ENCODE data around the gene CLEC4D.

Gene CLEC4D

DNA sequence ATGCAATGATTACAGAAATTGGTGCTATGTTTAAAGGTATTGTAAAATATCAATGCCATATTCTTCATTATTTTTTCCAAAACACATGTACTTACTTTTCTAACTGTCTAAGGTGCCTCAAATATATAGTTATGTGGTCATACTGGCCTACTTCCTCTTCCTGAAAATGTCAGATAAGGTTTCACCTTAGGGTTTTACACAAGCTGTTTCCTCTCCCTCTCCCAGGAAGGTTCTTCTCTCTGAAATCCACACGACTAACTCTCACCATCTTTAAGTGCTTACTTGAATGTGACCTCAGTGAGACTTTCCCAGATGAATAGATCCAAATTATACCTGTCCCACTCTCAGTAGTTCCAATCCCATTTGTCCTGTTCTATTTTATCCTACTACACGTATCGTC, 11.6 kb upstream of the CLEC4D start:
- H3K9me3 Mint-ChIP-seq, result no peaks in the 10 kb centered on the region
- no peak overlapping the region for H3K4me3 Mint-ChIP-seq
- peaks cover under 1% of the 10 kb centered on the region for H3K27me3 Mint-ChIP-seq (ENCODE audit: low read depth)
- no peak overlapping the region for H3K27ac Mint-ChIP-seq
- H3K36me3 Mint-ChIP-seq (ENCODE audit: low read depth), result no peaks in the 10 kb centered on the region
- no peaks in the 10 kb centered on the region for H3K4me1 Mint-ChIP-seq
- TF ChIP-seq, protein P1, sequence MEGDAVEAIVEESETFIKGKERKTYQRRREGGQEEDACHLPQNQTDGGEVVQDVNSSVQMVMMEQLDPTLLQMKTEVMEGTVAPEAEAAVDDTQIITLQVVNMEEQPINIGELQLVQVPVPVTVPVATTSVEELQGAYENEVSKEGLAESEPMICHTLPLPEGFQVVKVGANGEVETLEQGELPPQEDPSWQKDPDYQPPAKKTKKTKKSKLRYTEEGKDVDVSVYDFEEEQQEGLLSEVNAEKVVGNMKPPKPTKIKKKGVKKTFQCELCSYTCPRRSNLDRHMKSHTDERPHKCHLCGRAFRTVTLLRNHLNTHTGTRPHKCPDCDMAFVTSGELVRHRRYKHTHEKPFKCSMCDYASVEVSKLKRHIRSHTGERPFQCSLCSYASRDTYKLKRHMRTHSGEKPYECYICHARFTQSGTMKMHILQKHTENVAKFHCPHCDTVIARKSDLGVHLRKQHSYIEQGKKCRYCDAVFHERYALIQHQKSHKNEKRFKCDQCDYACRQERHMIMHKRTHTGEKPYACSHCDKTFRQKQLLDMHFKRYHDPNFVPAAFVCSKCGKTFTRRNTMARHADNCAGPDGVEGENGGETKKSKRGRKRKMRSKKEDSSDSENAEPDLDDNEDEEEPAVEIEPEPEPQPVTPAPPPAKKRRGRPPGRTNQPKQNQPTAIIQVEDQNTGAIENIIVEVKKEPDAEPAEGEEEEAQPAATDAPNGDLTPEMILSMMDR (IDR thresholded peaks at IDR 0.05; ENCODE audit: unreplicated experiment in 3 of 3), result no peak

DNA sequence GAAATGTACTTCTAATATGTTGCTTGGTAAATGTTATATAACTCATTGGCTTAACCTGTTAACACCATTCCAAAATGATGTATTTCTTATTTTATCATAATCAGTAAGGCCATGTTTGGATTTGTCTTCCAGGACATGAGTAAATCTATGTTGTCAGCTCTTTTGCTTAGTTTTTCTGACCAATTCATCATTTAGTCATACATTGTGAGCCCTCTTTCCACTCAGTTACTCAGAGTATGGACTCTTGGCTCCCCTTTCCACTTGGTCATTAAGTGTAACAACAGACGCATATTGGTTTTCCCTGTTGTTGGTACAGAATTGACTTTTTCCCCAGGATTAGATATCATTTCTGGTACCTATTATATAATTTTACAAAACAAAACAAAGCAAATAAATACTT, 9.0 kb upstream of the CLEC4D start:
- Mint-ChIP-seq H3K27me3 (ENCODE audit: low read depth) (peaks cover 3% of the 10 kb centered on the region), H3K4me3 (no peak overlapping the region), H3K27ac (no peak overlapping the region), H3K4me1 (no peaks in the 10 kb centered on the region), H3K36me3 (ENCODE audit: low read depth) (no peaks in the 10 kb centered on the region), H3K9me3 (no peaks in the 10 kb centered on the region)
- TF ChIP-seq, protein P1 (IDR thresholded peaks at IDR 0.05; ENCODE audit: unreplicated experiment in 3 of 3), result no peak

DNA sequence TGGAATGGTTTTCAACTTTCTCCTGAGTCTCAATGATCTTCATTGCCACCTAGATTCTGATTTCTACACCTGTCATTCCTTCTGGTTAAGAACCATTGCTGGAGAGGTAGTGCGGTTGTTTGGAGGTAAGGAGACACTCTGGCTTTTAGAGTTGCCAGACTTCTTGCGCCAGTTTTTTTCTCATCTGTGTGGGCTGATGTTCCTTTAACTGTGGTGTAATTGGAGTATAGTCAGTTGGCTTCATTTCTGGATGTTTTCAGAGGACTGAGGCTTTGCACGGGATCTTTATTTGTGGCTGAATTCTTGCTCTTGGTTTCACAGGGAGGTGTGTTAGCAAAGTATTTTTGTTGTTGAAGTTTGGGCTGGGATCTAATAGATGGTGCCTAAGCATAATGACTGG, 5.7 kb upstream of the CLEC4D start:
- no peaks in the 10 kb centered on the region for H3K36me3 Mint-ChIP-seq (ENCODE audit: low read depth)

DNA sequence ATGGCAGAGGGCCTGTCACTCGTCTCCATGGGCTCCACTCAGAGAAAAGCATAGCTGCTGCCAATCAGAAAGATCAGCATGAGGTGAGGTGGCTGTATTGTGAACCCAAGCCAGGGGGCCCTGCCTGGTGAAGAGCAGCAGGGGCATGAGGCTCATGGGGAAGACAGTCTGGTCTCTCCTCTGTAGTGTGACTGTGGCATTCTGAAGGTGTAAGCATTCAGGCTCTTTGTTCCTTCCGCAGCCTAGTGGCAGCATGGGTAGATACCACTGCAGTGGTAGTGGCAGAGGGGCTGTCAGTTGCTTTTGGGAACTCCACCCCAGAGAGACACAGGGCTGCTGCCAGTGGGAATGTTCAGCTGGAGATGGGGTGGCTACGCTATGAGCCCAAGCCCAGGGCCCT, 5.1 kb upstream of the CLEC4D start:
- Mint-ChIP-seq H3K9me3 (no peaks in the 10 kb centered on the region), H3K36me3 (ENCODE audit: low read depth) (no peaks in the 10 kb centered on the region), H3K27me3 (ENCODE audit: low read depth) (peaks cover 3% of the 10 kb centered on the region), H3K4me3 (no peak overlapping the region), H3K4me1 (peaks cover 5% of the 10 kb centered on the region), H3K27ac (no peak overlapping the region)
- TF ChIP-seq, protein P1 (IDR thresholded peaks at IDR 0.05; ENCODE audit: unreplicated experiment in 3 of 3), result no peak

More for the DNA sequence above, 5.7 kb upstream of the CLEC4D start:
- H3K27ac Mint-ChIP-seq, result no peak overlapping the region
- H3K9me3 Mint-ChIP-seq, result no peaks in the 10 kb centered on the region
- peaks cover 5% of the 10 kb centered on the region for H3K4me1 Mint-ChIP-seq
- no peak overlapping the region for H3K4me3 Mint-ChIP-seq
- peaks cover 3% of the 10 kb centered on the region for H3K27me3 Mint-ChIP-seq (ENCODE audit: low read depth)
- TF ChIP-seq, protein P1 (IDR thresholded peaks at IDR 0.05; ENCODE audit: unreplicated experiment in 3 of 3), result no peak

DNA sequence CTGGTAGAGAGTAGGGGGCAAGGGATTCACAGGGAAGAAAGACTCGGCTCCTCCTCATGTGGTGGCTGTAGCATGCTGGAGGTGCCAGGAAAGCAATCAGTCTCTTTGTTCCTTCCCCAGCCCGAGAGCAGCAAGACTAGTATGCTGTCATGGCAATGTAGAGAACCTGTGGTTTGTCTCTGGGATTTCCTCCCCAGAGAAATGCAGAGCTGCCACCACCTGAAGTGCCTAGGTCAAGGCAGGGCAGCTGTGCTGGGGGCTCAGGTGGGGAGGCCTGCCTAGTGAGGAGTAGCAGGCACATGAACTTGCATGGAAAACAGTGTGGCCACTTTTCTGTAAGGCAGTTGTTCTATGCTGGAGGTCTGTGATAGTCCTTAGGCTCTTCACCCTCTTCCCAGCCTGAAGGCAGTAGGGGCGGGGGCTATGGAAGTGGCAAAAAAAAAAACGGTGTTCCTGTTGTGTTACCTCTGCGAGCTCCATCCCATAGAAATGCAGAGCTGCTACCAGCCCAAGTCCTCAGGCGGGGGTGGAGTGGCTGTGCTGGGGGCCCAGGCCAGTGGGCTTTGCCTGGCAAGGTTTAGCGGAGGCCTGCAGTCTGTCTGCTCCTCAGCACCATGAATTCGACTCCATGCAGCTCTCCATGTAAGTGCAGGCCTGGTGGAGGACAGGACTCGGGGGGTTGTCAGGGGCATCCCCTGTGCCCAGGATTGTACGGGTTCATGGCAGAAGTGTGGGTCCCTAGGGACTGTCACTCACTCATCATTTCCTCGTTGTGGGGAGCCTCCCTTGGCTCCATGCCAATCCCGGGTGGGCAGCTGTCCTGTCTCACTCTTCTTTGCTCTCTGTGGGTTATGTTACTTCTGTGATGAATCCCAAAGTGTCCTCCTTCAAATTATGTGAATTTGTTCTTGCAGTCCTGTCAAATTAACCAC, 4.1 kb upstream of the CLEC4D start:
- TF ChIP-seq, protein P1 (IDR thresholded peaks at IDR 0.05; ENCODE audit: unreplicated experiment in 3 of 3), result no peak
- no peaks in the 10 kb centered on the region for H3K36me3 Mint-ChIP-seq (ENCODE audit: low read depth)
- no peak overlapping the region for H3K27ac Mint-ChIP-seq
- no peak overlapping the region for H3K4me3 Mint-ChIP-seq
- H3K27me3 Mint-ChIP-seq (ENCODE audit: low read depth), result peaks cover 3% of the 10 kb centered on the region
- H3K9me3 Mint-ChIP-seq, result no peaks in the 10 kb centered on the region
- H3K4me1 Mint-ChIP-seq, result peaks cover 5% of the 10 kb centered on the region

DNA sequence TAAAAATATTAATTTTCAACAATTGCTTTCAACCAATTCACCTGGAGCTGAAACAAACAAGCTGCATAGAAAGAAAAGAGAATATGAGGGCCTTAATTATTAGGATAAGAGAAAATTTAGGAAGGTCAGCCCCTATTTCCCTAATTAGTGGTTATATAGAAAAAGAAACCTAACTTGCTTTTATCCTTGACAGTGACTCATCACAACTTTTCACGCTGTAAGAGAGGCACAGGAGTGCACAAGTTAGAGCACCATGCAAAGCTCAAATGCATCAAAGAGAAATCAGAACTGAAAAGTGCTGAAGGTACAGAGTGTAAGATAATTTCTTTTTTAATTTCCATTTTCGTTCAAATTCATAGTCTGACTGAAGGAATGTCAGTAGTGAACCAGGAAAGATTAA, 4.7 kb downstream of the CLEC4D start:
- H3K9me3 Mint-ChIP-seq, result no peaks in the 10 kb centered on the region
- no peaks in the 10 kb centered on the region for H3K27me3 Mint-ChIP-seq (ENCODE audit: low read depth)
- H3K4me1 Mint-ChIP-seq, result no peaks in the 10 kb centered on the region
- no peak overlapping the region for H3K27ac Mint-ChIP-seq
- no peak overlapping the region for H3K4me3 Mint-ChIP-seq
- H3K36me3 Mint-ChIP-seq (ENCODE audit: low read depth), result no peaks in the 10 kb centered on the region
- TF ChIP-seq, protein P1 (IDR thresholded peaks at IDR 0.05; ENCODE audit: unreplicated experiment in 3 of 3), result no peak
